GM18517 (cell line): Measurements from ENCODE around the gene NFATC3.
A peak's percentile ranks its signal among the peaks of the same experiment; 100 is the strongest.

Experiments used
- ATAC-seq: cut with Tn5 transposase; IDR thresholded peaks from one replicate; pipeline ENCODE4 v1.9.1; 2021; ENCODE audit warnings: mild to moderate bottlenecking, moderate library complexity; ENCODE audit not compliant: unreplicated experiment

Gene NFATC3

GRCh38 chr16:68267612-68268405 is 182.6 kb downstream of the NFATC3 start:
- ATAC-seq, result no peak

GRCh38 chr16:68269793-68270192 is 184.6 kb downstream of the NFATC3 start:
- no peak for ATAC-seq

GRCh38 chr16:68270353-68270752 is 185.2 kb downstream of the NFATC3 start:
- ATAC-seq, result no peak

- ATAC-seq, result no peak
Measured at GRCh38 chr16:68272507-68273209, 187.5 kb downstream of the NFATC3 start.

GRCh38 chr16:68273459-68273858 is 188.3 kb downstream of the NFATC3 start:
- ATAC-seq, result no peak

GRCh38 chr16:68273896-68274295 is 188.7 kb downstream of the NFATC3 start:
- no peak for ATAC-seq

GRCh38 chr16:68274441-68274840 is 189.3 kb downstream of the NFATC3 start:
- no peak for ATAC-seq

GRCh38 chr16:68275611-68276191 is 190.5 kb downstream of the NFATC3 start:
- peak; percentile 70 for ATAC-seq

- ATAC-seq, result no peak
Measured at GRCh38 chr16:68276223-68276622, 191.1 kb downstream of the NFATC3 start.
